GM12873 (cell line): ENCODE measurements around the gene TTC31.

Experiments used
- TF ChIP-seq, protein P1 (sequence below): IDR thresholded peaks from 2 replicates; pipeline ENCODE4 v1.5.1; 2012; ENCODE audit warnings: low read depth, mild to moderate bottlenecking, moderate library complexity, low read length, control low read depth; ENCODE audit not compliant: insufficient read depth; ENCODE audit errors: missing control alignments

Gene TTC31

DNA sequence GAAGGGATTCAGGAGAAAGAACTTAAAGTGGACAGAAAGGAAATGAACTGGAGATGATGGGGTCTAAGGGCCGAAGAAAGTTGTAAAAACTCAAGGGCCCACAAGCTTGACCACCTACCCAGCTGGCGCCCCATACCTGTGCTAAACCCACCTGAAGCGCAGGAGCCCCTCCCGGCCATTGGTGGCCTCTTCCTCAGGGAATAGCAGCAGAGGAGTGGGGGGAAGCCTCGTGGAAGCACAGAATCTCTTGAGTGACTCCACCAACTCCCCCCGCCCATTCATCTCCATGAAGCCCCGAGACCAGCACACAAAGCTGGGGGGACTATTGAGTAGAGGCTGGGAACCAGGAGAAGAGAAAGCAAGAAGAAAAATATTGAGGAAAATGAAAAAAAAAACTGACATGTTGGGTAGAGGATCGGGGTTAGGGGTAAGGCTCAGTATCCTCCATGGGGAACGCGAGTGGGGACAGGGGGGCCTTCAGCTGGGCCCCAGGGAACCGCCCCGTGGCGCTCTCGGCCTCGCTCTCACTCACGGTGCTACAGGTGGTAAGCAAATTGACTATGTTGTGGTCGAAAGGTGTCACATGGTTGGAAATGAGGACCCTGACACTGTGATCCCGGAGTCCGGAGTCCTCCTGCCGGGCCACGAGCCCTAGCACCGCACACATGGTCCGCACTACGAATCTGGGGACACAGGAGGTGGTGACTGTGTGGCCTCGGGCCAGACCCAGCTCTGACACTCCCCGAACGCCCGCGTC is 45.9 kb downstream of the TTC31 start:
- TF ChIP-seq, protein P1, sequence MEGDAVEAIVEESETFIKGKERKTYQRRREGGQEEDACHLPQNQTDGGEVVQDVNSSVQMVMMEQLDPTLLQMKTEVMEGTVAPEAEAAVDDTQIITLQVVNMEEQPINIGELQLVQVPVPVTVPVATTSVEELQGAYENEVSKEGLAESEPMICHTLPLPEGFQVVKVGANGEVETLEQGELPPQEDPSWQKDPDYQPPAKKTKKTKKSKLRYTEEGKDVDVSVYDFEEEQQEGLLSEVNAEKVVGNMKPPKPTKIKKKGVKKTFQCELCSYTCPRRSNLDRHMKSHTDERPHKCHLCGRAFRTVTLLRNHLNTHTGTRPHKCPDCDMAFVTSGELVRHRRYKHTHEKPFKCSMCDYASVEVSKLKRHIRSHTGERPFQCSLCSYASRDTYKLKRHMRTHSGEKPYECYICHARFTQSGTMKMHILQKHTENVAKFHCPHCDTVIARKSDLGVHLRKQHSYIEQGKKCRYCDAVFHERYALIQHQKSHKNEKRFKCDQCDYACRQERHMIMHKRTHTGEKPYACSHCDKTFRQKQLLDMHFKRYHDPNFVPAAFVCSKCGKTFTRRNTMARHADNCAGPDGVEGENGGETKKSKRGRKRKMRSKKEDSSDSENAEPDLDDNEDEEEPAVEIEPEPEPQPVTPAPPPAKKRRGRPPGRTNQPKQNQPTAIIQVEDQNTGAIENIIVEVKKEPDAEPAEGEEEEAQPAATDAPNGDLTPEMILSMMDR: peak; percentile 37

- TF ChIP-seq, protein P1: no peak
Measured at GRCh38 chr2:74529357-74530238, 46.7 kb downstream of the TTC31 start, which contains the start of the genes AUP1 and HTRA2. Gene AUP1, minus strand, starts transcription at chr2:74529706. Its CDS starts 77 bp downstream, at chr2:74529629. Gene HTRA2, plus strand, starts transcription at chr2:74529933. Its CDS starts 74 bp downstream, at chr2:74530007.

DNA sequence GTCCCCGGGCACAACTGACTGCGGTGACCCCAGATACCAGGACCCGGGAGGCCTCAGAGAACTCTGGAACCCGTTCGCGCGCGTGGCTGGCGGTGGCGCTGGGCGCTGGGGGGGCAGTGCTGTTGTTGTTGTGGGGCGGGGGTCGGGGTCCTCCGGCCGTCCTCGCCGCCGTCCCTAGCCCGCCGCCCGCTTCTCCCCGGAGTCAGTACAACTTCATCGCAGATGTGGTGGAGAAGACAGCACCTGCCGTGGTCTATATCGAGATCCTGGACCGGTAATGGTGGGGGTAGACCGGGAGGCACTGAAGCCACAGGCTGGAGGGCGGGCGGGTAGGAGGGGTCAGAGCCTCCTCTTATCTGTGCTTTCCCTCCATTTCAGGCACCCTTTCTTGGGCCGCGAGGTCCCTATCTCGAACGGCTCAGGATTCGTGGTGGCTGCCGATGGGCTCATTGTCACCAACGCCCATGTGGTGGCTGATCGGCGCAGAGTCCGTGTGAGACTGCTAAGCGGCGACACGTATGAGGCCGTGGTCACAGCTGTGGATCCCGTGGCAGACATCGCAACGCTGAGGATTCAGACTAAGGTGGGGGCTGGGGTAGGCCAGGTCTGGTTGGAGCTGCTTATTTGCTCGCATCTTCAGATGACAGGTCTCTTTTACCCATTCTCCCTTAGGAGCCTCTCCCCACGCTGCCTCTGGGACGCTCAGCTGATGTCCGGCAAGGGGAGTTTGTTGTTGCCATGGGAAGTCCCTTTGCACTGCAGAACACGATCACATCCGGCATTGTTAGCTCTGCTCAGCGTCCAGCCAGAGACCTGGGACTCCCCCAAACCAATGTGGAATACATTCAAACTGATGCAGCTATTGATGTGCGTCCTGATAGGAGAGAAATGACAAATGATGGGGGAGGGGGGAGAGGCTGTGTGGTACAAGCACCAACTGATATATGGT is 47.6 kb downstream of the TTC31 start:
- TF ChIP-seq, protein P1: no peak

DNA sequence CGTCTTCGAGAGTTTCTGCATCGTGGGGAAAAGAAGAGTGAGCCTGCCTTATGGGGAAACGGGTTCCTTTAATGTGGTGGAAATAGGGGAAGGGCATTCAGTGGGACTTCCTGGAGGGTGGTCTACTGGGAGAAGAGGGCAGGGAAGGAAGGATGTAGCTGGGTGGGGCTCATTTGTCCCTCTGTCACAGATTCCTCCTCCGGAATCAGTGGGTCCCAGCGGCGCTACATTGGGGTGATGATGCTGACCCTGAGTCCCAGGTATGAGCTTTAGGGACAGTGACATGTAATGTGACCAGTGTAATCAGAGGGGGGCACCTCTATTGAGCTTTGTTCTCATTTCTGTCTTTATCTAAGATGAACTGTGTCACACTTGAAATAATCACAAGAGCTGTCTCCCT is 48.8 kb downstream of the TTC31 start:
- TF ChIP-seq, protein P1: no peak

- TF ChIP-seq, protein P1: peak; percentile 25
Measured at GRCh38 chr2:74532222-74532621, 49.3 kb downstream of the TTC31 start.

GRCh38 chr2:74533464-74533863 is 50.6 kb downstream of the TTC31 start:
- TF ChIP-seq, protein P1: no peak

- TF ChIP-seq, protein P1: no peak
Measured at GRCh38 chr2:74534411-74534810, 51.5 kb downstream of the TTC31 start.
